Activated CD4-positive, alpha-beta T cell treated with anti-CD3 and anti-CD28 coated beads for 48 hours (primary cell): ENCODE results near the gene FGF8.

Source experiments
- DNase-seq: peaks from one replicate; pipeline ENCODE4 v3.0.0-alpha.2; 2020

FGF8 gene

GRCh38 chr10:101768791-101769170 is 7.1 kb downstream of the FGF8 start:
- DNase-seq: no peak

- DNase-seq: no peak
Measured at GRCh38 chr10:101767966-101768790, 7.7 kb downstream of the FGF8 start.

GRCh38 chr10:101767600-101767945 is 8.3 kb downstream of the FGF8 start:
- no peak for DNase-seq

GRCh38 chr10:101766753-101767599 is 8.9 kb downstream of the FGF8 start:
- DNase-seq: no peak

- DNase-seq: no peak
Measured at GRCh38 chr10:101766306-101766705, 9.6 kb downstream of the FGF8 start.

GRCh38 chr10:101763141-101763846 is 12.6 kb downstream of the FGF8 start:
- no peak for DNase-seq

GRCh38 chr10:101762736-101763135 is 13.2 kb downstream of the FGF8 start:
- DNase-seq: no peak

- DNase-seq: no peak
Measured at GRCh38 chr10:101761226-101761625, 14.7 kb downstream of the FGF8 start.

- no peak for DNase-seq
Measured at GRCh38 chr10:101760510-101760909, 15.4 kb downstream of the FGF8 start.

GRCh38 chr10:101759309-101760247 is 16.3 kb downstream of the FGF8 start:
- DNase-seq: no peak

GRCh38 chr10:101758858-101759257 is 17.1 kb downstream of the FGF8 start:
- DNase-seq: no peak

GRCh38 chr10:101752241-101752640 is 23.7 kb downstream of the FGF8 start:
- DNase-seq: no peak

GRCh38 chr10:101749047-101750016 is 26.6 kb downstream of the FGF8 start:
- DNase-seq: no peak

GRCh38 chr10:101748496-101748895 is 27.4 kb downstream of the FGF8 start:
- no peak for DNase-seq

GRCh38 chr10:101745074-101745696 is 30.7 kb downstream of the FGF8 start:
- DNase-seq: no peak

GRCh38 chr10:101744267-101744666 is 31.6 kb downstream of the FGF8 start:
- DNase-seq: no peak

GRCh38 chr10:101741938-101742337 is 34.0 kb downstream of the FGF8 start:
- DNase-seq: no peak

- no peak for DNase-seq
Measured at GRCh38 chr10:101736666-101737065, 39.2 kb downstream of the FGF8 start.

- DNase-seq: no peak
Measured at GRCh38 chr10:101732096-101732495, 43.8 kb downstream of the FGF8 start.

GRCh38 chr10:101726115-101726387 is 49.9 kb downstream of the FGF8 start:
- DNase-seq: no peak
